ENCODE data around the gene ERICH4.

GRCh38 chr19:41421314-41421713 is 21.6 kb upstream of the ERICH4 start:
- no peak for TF ChIP-seq CTCF (IDR thresholded peaks at IDR 0.05)
- TF ChIP-seq POLR2A (IDR thresholded peaks at IDR 0.05) = no peak
